HG03064 (cell line): Measurements from ENCODE around the gene CCDC200.
A peak's percentile ranks its signal among the peaks of the same experiment; 100 is the strongest.
"Not testable (repeated sequence)": the region's sequence is repeated elsewhere in the genome, so short reads cannot be mapped to it uniquely, and the experiment has no call there.

Experiments
- ATAC-seq: cut with Tn5 transposase; IDR thresholded peaks from one replicate; pipeline ENCODE4 v1.9.1; 2021; ENCODE audit warnings: low read depth; ENCODE audit not compliant: unreplicated experiment

CCDC200 gene

GRCh38 chr17:43216762-43217613 lies 11.4 kb downstream of the CCDC200 start:
- no peak for ATAC-seq

GRCh38 chr17:43216369-43216761 lies 12.1 kb downstream of the CCDC200 start:
- ATAC-seq, result no peak

DNA sequence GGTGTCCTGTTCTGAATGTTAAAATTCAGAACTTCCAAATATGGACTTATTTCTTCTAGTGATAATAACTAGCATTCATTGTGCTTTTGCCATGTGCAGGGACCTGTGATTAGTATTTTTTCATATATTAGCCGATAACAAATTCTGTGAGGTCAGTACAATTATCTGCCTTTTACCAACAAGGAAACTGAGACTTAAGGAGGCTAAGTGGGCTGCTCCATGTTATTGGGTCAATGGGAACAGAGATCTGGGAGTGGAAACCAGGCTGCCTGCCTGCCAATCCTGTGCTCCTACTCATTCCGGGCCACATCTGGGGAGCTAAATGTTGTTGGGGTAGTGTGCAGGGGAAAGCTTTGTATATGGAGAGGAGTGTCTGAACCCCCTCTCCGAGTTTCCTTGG lies 13.1 kb downstream of the CCDC200 start:
- no peak for ATAC-seq

GRCh38 chr17:43213545-43213944 lies 14.9 kb downstream of the CCDC200 start:
- ATAC-seq, result no peak

DNA sequence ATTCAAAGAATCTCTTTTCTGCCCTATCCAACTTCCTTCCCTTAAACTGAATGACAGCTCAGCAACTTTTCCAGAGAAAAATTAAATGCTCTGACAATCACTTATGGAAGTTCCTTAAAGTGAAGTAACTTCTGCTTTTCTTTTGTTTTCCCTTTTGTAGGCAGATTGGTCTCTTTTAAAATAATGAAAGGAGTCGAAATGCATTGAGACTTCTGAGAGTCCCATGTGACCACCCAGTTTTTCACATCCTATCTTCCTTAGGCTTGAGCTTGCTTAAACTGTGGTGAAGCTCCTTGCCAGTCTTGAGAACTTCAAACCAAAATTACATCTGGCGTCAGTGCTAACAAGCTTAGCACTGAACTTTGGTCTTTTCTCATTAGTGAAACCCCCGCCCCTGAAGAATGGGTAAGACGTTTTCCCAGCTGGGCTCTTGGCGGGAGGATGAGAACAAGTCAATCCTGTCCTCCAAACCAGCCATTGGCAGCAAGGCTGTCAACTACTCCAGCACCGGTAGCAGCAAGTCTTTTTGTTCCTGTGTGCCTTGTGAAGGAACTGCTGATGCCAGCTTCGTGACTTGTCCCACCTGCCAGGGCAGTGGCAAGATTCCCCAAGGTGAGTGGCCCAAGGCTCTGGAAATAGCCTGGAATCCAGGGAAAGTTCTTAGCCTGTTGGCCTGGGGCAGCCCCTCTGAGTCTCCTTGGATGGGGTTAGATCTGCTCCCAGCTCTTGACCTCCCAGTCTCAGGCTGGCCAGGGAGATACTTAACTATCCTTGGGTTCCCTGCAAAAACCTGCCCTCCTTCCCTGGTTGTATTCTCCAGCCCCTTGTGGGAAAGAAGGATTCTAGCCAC lies 15.6 kb downstream of the CCDC200 start:
- no peak for ATAC-seq

GRCh38 chr17:43211480-43212402 lies 16.7 kb downstream of the CCDC200 start, which contains the start of gene TMEM106A:
Gene TMEM106A, plus strand, starts transcription at chr17:43211875. Its CDS starts 1,167 bp downstream, at chr17:43213042.
- ATAC-seq, result peak; percentile 53

- ATAC-seq, result no peak
Observed at GRCh38 chr17:43211123-43211479, 17.3 kb downstream of the CCDC200 start.

- ATAC-seq, result no peak
Observed at GRCh38 chr17:43210576-43210975, 17.8 kb downstream of the CCDC200 start.

GRCh38 chr17:43203013-43203412 lies 25.4 kb downstream of the CCDC200 start:
- not testable (repeated sequence) for ATAC-seq

DNA sequence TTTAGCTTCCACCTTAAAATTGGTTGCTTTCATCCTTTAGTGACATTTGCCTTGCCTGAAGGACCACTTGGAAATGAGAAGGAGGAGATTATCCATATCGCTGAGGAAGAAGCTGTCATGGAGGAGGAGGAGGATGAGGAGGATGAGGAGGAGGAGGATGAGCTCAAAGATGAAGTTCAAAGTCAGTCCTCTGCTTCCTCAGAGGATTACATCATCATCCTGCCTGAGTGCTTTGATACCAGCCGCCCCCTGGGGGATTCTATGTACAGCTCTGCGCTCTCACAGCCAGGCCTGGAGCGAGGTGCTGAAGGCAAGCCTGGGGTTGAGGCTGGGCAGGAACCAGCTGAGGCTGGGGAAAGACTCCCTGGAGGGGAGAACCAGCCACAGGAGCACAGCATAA lies 28.3 kb downstream of the CCDC200 start:
- ATAC-seq, result no peak

DNA sequence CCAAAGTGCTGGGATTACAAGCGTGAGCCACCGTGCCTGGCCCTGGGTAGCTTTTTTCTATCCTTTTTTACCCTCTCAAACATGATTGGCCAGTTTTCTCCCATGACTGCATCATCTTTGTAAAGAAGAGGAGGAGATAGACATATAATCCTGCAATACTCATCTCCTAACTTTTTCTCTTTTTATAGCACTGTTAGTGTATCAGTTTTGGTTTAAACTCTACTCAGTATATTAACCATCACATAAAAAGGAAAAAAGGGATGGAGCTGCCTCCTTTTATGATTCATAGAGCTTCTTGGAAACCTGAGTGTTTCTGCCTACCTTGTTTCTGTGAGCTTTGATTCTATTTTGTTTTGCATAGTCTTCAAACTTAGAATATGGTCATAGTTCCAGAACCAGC lies 28.8 kb downstream of the CCDC200 start:
- no peak for ATAC-seq

GRCh38 chr17:43193251-43193650 lies 35.2 kb downstream of the CCDC200 start:
- no peak for ATAC-seq

DNA sequence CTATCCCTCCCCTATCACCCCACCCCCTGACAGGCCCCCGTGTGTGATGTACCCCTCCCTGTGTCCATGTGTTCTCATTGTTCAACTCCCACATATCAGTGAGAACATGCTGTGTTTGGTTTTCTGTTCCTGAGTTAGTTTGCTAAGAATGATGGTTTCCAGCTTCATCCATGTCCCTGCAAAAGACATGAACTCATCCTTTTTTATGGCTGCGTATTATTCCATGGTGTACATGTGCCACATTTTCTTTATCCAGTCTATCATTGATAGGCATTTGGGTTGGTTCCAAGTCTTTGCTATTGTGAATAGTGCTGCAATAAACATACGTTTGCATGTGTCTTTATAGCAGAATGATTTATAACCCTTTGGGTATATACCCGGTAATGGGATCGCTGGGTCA lies 41.8 kb downstream of the CCDC200 start:
- not testable (repeated sequence) for ATAC-seq

DNA sequence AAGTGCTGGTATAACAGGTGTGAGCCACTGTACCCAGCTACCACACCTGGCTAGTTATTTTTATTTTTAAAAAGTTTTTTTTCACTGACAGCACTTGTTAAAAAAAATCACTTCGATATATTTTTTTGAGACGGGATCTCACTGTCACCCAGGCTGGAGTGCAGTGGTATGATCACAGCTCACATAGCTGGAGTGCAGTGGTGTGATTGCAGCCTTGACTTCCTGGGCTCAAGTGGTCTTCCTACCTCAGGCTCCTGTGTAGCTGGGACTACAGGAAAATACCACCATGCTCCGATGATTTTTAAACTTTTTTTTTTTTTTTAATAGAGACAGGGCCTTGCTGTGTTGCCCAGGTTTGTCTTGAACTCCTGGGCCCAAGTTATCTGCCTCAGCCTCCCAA lies 44.5 kb downstream of the CCDC200 start:
- no peak for ATAC-seq

- no peak for ATAC-seq
Observed at GRCh38 chr17:43176119-43176570, 52.3 kb downstream of the CCDC200 start.

DNA sequence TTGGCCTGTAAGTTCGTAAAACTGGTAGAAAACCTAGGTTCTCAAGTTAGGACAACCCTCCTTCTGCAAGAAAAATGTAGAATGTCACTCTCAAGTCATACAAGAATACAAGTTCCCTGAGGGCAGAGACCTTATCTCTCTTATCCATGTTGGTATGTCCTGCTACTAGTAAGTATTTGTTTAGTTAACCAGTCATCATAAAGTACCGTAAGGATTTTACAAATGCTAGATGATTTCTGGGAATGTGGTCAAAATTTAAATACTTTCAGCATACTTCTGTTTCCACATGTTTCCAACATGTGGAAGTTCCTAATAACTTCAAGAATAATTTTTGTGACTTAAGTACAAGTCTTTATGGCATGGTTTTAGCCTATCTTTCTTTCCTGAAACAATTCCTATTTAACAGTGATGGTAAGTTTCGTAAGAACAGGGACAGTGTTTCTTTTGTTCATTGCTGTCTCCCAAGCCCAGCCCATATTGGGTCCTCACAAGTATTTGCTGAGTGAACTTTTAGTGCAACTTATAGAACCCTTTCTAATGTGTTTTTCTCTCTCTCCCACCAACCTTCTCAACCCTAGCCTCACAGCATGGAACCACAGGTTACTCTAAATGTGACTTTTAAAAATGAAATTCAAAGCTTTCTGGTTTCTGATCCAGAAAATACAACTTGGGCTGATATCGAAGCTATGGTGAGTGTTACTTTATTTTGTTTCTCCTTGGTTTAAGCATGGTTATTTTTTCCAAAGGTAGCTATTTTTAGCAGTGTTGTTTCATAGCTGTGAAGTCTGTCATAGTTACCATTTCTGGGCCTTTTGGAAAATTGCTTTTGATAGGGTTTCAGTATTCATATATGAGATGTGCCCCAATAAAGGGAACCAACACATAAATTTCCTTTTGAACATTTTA lies 53.0 kb downstream of the CCDC200 start:
- ATAC-seq, result no peak

- ATAC-seq, result no peak
Observed at GRCh38 chr17:43171586-43172487, 56.6 kb downstream of the CCDC200 start.
